ENCODE measurements around the gene ABCF1. TPM values are rescaled to one million over a fixed set of nuclear protein-coding genes. Genes with fewer than 3 reads are reported as not detected.

ABCF1 gene
- total and polyA plus RNA-seq, 9 of the 15 experiments (the other 6 are each of a cell fraction or from before 2014, with no cell fraction given): 41.6 to 193 (median 102) TPM

DNA sequence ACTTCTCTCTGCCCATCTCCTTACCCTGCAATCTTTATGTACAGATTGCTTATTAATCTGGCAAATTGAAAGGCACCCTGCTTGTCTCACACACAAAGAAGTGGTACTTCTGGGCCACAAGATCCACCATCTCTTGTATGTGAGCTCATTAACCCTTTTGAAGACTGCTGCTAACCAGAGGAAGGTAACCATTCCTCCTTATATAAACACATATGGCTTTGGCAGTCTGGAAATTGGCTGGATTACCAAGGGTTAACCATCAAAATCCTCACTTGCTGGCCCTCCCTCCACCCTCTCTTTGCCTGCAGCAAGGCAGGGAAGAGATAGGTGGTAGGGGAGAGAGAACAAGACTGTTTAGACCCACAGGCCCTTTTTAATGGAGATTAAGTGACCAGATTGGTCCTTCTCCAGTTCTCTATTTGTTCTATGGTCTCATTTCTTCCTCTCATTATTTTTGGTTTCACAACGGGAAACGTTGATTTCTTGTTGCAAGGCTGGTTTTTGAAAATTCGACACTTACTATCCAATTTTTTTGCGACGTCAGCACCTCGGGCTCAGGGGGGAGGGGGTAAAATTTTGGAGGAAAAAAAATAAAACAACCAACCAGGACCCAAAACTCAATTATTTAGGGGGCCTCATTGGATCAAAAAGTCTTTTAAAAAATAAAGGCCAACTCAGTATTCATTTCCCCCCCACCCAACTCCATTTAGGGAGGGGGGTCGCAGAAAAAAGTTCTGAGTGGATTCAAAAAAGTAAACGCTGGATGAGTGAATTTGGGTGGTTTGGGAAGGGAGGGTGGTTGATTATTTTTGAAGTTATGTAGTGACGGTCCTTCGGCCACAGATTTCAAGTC lies 44.9 kb downstream of the ABCF1 start (continued):
- TF ChIP-seq, protein P1, sequence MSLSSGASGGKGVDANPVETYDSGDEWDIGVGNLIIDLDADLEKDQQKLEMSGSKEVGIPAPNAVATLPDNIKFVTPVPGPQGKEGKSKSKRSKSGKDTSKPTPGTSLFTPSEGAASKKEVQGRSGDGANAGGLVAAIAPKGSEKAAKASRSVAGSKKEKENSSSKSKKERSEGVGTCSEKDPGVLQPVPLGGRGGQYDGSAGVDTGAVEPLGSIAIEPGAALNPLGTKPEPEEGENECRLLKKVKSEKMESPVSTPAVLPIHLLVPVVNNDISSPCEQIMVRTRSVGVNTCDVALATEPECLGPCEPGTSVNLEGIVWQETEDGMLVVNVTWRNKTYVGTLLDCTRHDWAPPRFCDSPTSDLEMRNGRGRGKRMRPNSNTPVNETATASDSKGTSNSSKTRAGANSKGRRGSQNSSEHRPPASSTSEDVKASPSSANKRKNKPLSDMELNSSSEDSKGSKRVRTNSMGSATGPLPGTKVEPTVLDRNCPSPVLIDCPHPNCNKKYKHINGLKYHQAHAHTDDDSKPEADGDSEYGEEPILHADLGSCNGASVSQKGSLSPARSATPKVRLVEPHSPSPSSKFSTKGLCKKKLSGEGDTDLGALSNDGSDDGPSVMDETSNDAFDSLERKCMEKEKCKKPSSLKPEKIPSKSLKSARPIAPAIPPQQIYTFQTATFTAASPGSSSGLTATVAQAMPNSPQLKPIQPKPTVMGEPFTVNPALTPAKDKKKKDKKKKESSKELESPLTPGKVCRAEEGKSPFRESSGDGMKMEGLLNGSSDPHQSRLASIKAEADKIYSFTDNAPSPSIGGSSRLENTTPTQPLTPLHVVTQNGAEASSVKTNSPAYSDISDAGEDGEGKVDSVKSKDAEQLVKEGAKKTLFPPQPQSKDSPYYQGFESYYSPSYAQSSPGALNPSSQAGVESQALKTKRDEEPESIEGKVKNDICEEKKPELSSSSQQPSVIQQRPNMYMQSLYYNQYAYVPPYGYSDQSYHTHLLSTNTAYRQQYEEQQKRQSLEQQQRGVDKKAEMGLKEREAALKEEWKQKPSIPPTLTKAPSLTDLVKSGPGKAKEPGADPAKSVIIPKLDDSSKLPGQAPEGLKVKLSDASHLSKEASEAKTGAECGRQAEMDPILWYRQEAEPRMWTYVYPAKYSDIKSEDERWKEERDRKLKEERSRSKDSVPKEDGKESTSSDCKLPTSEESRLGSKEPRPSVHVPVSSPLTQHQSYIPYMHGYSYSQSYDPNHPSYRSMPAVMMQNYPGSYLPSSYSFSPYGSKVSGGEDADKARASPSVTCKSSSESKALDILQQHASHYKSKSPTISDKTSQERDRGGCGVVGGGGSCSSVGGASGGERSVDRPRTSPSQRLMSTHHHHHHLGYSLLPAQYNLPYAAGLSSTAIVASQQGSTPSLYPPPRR (CRISPR knock-in tag; IDR thresholded peaks at IDR 0.05; ENCODE audit: borderline replicate concordance): no peak
- TF ChIP-seq KDM2B (CRISPR knock-in tag; IDR thresholded peaks at IDR 0.05) (no peak), CLOCK (CRISPR knock-in tag; IDR thresholded peaks at IDR 0.05; ENCODE audit: borderline replicate concordance) (no peak), ZEB2 (IDR thresholded peaks at IDR 0.05) (no peak), ILK (tag; IDR thresholded peaks at IDR 0.05; ENCODE audit: borderline replicate concordance, low read depth) (no peak), TAL1 (IDR thresholded peaks at IDR 0.05) (no peak), KLF6 (CRISPR knock-in tag; IDR thresholded peaks at IDR 0.05; ENCODE audit: borderline replicate concordance) (peak; percentile 58; the same call in 1 of the 2 replicates), ZFX (CRISPR knock-in tag; IDR thresholded peaks at IDR 0.05) (no peak), ARNT (IDR thresholded peaks at IDR 0.05) (peak in 1 of 2 experiments; percentile 18; a peak in 1 of 4 replicates), ZNF408 (CRISPR knock-in tag; IDR thresholded peaks at IDR 0.05; ENCODE audit: low read depth) (0 out of 2 replicates have a peak, but pooled peaks have one; percentile 36), TEAD4 (IDR thresholded peaks at IDR 0.05; ENCODE audit: low read length) (0 out of 2 replicates have a peak, but pooled peaks have one; percentile 35), TEAD4 (CRISPR knock-in tag; IDR thresholded peaks at IDR 0.05; ENCODE audit: borderline replicate concordance) (no peak), HLTF (IDR thresholded peaks at IDR 0.05) (no peak), HNRNPK (IDR thresholded peaks at IDR 0.05; ENCODE audit: low read depth, low read length, poor library complexity, severe bottlenecking) (peak; percentile 44), ZNF75A (CRISPR knock-in tag; IDR thresholded peaks at IDR 0.05) (no peak; the same call in 1 of the 2 replicates)
- TF ChIP-seq, protein P2, sequence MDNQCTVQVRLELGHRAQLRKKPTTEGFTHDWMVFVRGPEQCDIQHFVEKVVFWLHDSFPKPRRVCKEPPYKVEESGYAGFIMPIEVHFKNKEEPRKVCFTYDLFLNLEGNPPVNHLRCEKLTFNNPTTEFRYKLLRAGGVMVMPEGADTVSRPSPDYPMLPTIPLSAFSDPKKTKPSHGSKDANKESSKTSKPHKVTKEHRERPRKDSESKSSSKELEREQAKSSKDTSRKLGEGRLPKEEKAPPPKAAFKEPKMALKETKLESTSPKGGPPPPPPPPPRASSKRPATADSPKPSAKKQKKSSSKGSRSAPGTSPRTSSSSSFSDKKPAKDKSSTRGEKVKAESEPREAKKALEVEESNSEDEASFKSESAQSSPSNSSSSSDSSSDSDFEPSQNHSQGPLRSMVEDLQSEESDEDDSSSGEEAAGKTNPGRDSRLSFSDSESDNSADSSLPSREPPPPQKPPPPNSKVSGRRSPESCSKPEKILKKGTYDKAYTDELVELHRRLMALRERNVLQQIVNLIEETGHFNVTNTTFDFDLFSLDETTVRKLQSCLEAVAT (IDR thresholded peaks at IDR 0.05): peak in 1 of 2 experiments; percentile 57; a peak in 3 of 4 replicates
- TF ChIP-seq, protein P3, sequence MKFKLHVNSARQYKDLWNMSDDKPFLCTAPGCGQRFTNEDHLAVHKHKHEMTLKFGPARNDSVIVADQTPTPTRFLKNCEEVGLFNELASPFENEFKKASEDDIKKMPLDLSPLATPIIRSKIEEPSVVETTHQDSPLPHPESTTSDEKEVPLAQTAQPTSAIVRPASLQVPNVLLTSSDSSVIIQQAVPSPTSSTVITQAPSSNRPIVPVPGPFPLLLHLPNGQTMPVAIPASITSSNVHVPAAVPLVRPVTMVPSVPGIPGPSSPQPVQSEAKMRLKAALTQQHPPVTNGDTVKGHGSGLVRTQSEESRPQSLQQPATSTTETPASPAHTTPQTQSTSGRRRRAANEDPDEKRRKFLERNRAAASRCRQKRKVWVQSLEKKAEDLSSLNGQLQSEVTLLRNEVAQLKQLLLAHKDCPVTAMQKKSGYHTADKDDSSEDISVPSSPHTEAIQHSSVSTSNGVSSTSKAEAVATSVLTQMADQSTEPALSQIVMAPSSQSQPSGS (CRISPR knock-in tag; IDR thresholded peaks at IDR 0.05): no peak

All from K562 (cell line).